Tibial nerve (tissue), 3 donors: ENCODE measurements around the gene DHX36.

ENCODE experiments used
- POLR2A ChIP-seq, 2 donors: fragments of 450-650 bp; IDR thresholded peaks; one replicate each; pipeline ENCODE4 v1.6.1; 2017; ENCODE audit warnings: antibody characterized with exemption in 2 of 2, mild to moderate bottlenecking in 2 of 2, moderate library complexity in 2 of 2
- TF ChIP-seq, protein P1 (sequence below), 5 experiments: fragments of 200-600 bp in 3 of 5; fragments of 450-650 bp in 2 of 5; sonication (generic) in 3 of 5; IDR thresholded peaks; one replicate each; pipeline ENCODE4 v1.5.1; 2016 to 2019; ENCODE audit warnings: antibody characterized with exemption in 5 of 5, mild to moderate bottlenecking in 3 of 5, moderate library complexity in 2 of 5

DNA sequence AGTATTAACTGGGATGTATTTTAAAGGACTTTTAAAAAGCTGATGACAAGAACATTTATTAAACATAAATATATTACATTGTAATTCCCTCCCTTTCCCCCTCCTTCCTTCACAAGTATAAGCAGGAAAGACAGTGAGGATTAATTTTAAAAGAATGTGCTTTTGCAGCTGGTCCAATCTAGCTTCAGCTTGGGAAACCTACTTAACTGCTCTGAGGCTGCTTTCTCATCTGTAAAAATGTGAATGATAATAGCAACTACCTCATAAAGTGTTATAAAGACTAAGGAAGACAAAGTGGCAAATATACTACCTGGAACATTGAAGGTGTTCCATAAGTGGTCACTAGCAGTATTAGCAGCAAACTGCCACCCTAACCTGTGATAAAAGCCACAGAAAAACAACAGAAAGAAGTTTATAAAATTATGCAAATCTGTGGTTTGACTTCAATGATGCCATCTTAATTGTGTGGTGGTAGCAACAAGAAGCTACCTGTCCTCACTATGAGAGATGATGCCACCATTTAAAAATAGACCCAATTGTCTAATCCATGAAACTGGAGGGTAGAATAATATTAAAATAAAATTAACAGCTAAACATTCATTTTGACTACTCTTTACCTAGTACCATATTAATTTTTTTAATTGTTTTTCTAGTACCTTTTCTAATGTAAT, 20.0 kb downstream of the DHX36 start:
- no peak for TF ChIP-seq POLR2A (IDR thresholded peaks at IDR 0.05)
- TF ChIP-seq, protein P1, sequence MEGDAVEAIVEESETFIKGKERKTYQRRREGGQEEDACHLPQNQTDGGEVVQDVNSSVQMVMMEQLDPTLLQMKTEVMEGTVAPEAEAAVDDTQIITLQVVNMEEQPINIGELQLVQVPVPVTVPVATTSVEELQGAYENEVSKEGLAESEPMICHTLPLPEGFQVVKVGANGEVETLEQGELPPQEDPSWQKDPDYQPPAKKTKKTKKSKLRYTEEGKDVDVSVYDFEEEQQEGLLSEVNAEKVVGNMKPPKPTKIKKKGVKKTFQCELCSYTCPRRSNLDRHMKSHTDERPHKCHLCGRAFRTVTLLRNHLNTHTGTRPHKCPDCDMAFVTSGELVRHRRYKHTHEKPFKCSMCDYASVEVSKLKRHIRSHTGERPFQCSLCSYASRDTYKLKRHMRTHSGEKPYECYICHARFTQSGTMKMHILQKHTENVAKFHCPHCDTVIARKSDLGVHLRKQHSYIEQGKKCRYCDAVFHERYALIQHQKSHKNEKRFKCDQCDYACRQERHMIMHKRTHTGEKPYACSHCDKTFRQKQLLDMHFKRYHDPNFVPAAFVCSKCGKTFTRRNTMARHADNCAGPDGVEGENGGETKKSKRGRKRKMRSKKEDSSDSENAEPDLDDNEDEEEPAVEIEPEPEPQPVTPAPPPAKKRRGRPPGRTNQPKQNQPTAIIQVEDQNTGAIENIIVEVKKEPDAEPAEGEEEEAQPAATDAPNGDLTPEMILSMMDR (IDR thresholded peaks at IDR 0.05): no peak
